HepG2 (cell line): ENCODE data around the gene CDCP1. TPM values are rescaled to one million over a fixed set of nuclear protein-coding genes. Genes with fewer than 3 reads are reported as not detected.

ENCODE experiments used
- ATAC-seq: fragments of 200-7000 bp; cut with Tn5 transposase; 3 replicates; pipeline ENCODE4 v1.9.1; 2020; ENCODE audit warnings: mild to moderate bottlenecking, moderate library complexity
- BruUV-seq: library from RNA; stranded (reverse); fragments of 400-500 nt; replicated peaks from 2 replicates; lab custom pipeline; 2021; lab: Mats Ljungman, UMichigan
- CTCF ChIA-PET: fragments of 300-600 bp; formaldehyde crosslinking; extraction: SDS; loops from one replicate; lab custom pipeline; 2021; ENCODE audit warnings: low total read pairs, inconsistent platforms, low intra/inter-chr PET ratio; lab: Yijun Ruan, JAX
- POLR2A ChIA-PET: fragments of 350-600 bp; sonication (Branson Sonifier 250); formaldehyde crosslinking; loops from one replicate; lab custom pipeline; 2020; ENCODE audit warnings: antibody characterized with exemption, inconsistent platforms; lab: Yijun Ruan, JAX
- DNase-seq: peaks from one replicate; pipeline ENCODE4 v3.0.0-alpha.2; 2015; ENCODE audit warnings: low spot score
- FAIRE-seq: peaks from 3 replicates; lab custom pipeline; 2011; peaks lifted over from hg19 to GRCh38; lab: Jason Lieb, UNC
- H2AFZ ChIP-seq: one replicate; pipeline ENCODE4 v1.6.1; 2011; ENCODE audit warnings: low read length, inconsistent platforms
- H3K27ac ChIP-seq: fragments of 300-600 bp; 3 replicates; pipeline ENCODE4 v1.8.0; 2011; ENCODE audit warnings: mixed run types, mild to moderate bottlenecking, mixed read lengths, low read length, inconsistent platforms; ENCODE audit not compliant: insufficient read depth; ENCODE audit errors: extremely low read length
- H3K27me3 ChIP-seq, 2 experiments: fragments of 200-600 bp in 1 of 2; 2 replicates in 1 of 2; 3 replicates in 1 of 2; pipeline versions ENCODE4 v1.6.0 to v1.8.0; 2011; ENCODE audit warnings: low read length in 2 of 2, mild to moderate bottlenecking in 2 of 2, moderate library complexity in 2 of 2, inconsistent platforms in 1 of 2; ENCODE audit not compliant: insufficient read depth in 2 of 2, control insufficient read depth in 1 of 2
- H3K36me3 ChIP-seq, 2 experiments: fragments of 200-600 bp in 1 of 2; replicated peaks in 1 of 2; 2 replicates in 1 of 2; 3 replicates in 1 of 2; pipeline versions ENCODE4 v1.5.1 to v1.8.0; 2011; ENCODE audit warnings: low read length in 2 of 2, inconsistent platforms in 1 of 2; ENCODE audit not compliant: insufficient read depth in 2 of 2, control insufficient read depth in 1 of 2
- H3K4me1 ChIP-seq: 2 replicates; pipeline ENCODE4 v1.5.1; 2012; ENCODE audit warnings: low read length, inconsistent platforms; ENCODE audit not compliant: insufficient read depth
- H3K4me2 ChIP-seq: 2 replicates; pipeline ENCODE4 v1.6.0; 2011; ENCODE audit warnings: low read depth, low read length, inconsistent platforms
- H3K4me3 ChIP-seq, 3 experiments: fragments of 200-600 bp in 1 of 3; sonication (generic), shearing (Covaris generic) in 1 of 3; replicated peaks in 1 of 3; 2 replicates each; pipeline ENCODE4 v1.5.1; 2011 to 2016; ENCODE audit warnings: low read length in 3 of 3, inconsistent platforms in 2 of 3, low read depth in 2 of 3, mild to moderate bottlenecking in 2 of 3, control low read depth in 1 of 3, mixed read lengths in 1 of 3; ENCODE audit not compliant: insufficient read depth in 1 of 3
- H3K79me2 ChIP-seq: one replicate; pipeline ENCODE4 v1.6.1; 2011; ENCODE audit warnings: low read length, inconsistent platforms; ENCODE audit not compliant: insufficient read depth
- H3K9ac ChIP-seq: 2 replicates; pipeline ENCODE4 v1.6.0; 2011; ENCODE audit warnings: mild to moderate bottlenecking, low read depth, low read length, inconsistent platforms; ENCODE audit not compliant: insufficient read depth
- H3K9me3 ChIP-seq: 2 replicates; pipeline ENCODE4 v1.5.1; 2012; ENCODE audit warnings: mild to moderate bottlenecking, low read length
- H4K20me1 ChIP-seq: 2 replicates; pipeline ENCODE4 v1.6.0; 2011; ENCODE audit warnings: inconsistent platforms, mild to moderate bottlenecking, low read length, moderate library complexity; ENCODE audit not compliant: insufficient read depth
- HDAC2 ChIP-seq: sonication (generic); formaldehyde crosslinking; IDR thresholded peaks from 2 replicates; pipeline ENCODE4 v1.4.0; 2020; ENCODE audit warnings: missing genetic modification reagents
- HHEX ChIP-seq: IDR thresholded peaks from 2 replicates; pipeline ENCODE4 v1.6.1; 2016; ENCODE audit warnings: control low read depth
- PCBP2 ChIP-seq: fragments of 200-400 bp; formaldehyde crosslinking; optimal IDR thresholded peaks from 2 replicates; pipeline ENCODE3; 2018; ENCODE audit warnings: low read length, low read depth; ENCODE audit not compliant: poor library complexity, severe bottlenecking
- RFX5 ChIP-seq: IDR thresholded peaks from 2 replicates; pipeline ENCODE4 v1.6.1; 2011; ENCODE audit warnings: low read depth, low read length, improper control_type of control experiment
- ZNF709 ChIP-seq: sonication (generic); formaldehyde crosslinking; IDR thresholded peaks from 2 replicates; pipeline ENCODE4 v1.5.0; 2020; ENCODE audit warnings: mild to moderate bottlenecking, missing genetic modification reagents
- WGBS: methylation state at CpG from one replicate; pipeline ENCODE4 v1.1.6; 2017; ENCODE audit warnings: low lambda C conversion rate; 5-methylcytosine and 5-hydroxymethylcytosine counted together
- in situ Hi-C: cut with HindIII; loops from 2 replicates; pipeline ENCODE4 v1.10.0; 2017; ENCODE audit warnings: low pct_unique_long_range_greater_than_20kb; ENCODE audit not compliant: extremely low pct_ligation_motif_present
- intact Hi-C: fragments of 100-400 bp; cut with micrococcal nuclease; formaldehyde crosslinking; loops from one replicate; pipeline ENCODE4 v1.10.0; 2022; ENCODE audit not compliant: unreplicated experiment
- polyA plus RNA-seq, 8 experiments: library from polyadenylated mRNA; depleted of rRNA in 3 of 8; stranded (reverse) in 7 of 8; unstranded in 1 of 8; fragments of >200 nt; fragmentation: Illumina TruSeq in 4 of 8; extraction: Trizol in 4 of 8; gene quantifications; 2 replicates each; pipeline versions ENCODE4 v1.2.1 to v1.2.3, GENCODE V29; 2011 to 2016; ENCODE audit warnings: low read depth in 4 of 8, missing spikeins in 1 of 8, mixed read lengths in 1 of 8; ENCODE audit not compliant: insufficient read depth in 1 of 8
- total RNA-seq, 5 experiments: library from RNA; depleted of rRNA; stranded (reverse); fragments of >200 nt; fragmentation: Illumina TruSeq; extraction: Trizol; gene quantifications; 2 replicates each; pipeline ENCODE4 v1.2.3, GENCODE V29; 2016; ENCODE audit warnings: low read depth in 1 of 5
- TF ChIP-seq, protein P1 (sequence below): sonication (generic); formaldehyde crosslinking; IDR thresholded peaks from 2 replicates; pipeline ENCODE4 v1.9.0; 2021; ENCODE audit warnings: mild to moderate bottlenecking, missing genetic modification reagents

CDCP1 gene
- total and polyA plus RNA-seq, 2 of the 13 experiments (the other 11 are each of a cell fraction or from before 2014, with no cell fraction given): 0.11 to 0.18 TPM

DNA sequence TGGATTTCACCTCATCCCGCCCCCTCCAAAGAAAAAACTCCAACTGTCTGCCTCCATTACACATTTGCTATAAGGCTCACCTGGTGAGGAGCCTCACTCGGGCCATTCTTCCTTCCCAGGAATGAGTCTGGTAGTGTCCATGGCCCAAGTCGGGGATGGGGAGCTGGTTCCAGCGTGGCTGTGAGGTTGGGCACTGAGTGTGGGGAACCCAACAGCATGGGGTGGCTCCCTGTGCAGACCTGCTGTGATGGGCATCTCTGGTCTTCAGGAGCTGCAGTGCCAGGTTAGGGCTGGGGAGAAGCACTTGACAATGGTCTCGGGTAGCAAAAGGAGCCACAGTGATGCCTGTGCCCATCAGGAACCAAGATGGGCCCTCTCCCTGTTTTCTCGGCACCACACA is 40.7 kb upstream of the CDCP1 start (continued):
- TF ChIP-seq, protein P1, sequence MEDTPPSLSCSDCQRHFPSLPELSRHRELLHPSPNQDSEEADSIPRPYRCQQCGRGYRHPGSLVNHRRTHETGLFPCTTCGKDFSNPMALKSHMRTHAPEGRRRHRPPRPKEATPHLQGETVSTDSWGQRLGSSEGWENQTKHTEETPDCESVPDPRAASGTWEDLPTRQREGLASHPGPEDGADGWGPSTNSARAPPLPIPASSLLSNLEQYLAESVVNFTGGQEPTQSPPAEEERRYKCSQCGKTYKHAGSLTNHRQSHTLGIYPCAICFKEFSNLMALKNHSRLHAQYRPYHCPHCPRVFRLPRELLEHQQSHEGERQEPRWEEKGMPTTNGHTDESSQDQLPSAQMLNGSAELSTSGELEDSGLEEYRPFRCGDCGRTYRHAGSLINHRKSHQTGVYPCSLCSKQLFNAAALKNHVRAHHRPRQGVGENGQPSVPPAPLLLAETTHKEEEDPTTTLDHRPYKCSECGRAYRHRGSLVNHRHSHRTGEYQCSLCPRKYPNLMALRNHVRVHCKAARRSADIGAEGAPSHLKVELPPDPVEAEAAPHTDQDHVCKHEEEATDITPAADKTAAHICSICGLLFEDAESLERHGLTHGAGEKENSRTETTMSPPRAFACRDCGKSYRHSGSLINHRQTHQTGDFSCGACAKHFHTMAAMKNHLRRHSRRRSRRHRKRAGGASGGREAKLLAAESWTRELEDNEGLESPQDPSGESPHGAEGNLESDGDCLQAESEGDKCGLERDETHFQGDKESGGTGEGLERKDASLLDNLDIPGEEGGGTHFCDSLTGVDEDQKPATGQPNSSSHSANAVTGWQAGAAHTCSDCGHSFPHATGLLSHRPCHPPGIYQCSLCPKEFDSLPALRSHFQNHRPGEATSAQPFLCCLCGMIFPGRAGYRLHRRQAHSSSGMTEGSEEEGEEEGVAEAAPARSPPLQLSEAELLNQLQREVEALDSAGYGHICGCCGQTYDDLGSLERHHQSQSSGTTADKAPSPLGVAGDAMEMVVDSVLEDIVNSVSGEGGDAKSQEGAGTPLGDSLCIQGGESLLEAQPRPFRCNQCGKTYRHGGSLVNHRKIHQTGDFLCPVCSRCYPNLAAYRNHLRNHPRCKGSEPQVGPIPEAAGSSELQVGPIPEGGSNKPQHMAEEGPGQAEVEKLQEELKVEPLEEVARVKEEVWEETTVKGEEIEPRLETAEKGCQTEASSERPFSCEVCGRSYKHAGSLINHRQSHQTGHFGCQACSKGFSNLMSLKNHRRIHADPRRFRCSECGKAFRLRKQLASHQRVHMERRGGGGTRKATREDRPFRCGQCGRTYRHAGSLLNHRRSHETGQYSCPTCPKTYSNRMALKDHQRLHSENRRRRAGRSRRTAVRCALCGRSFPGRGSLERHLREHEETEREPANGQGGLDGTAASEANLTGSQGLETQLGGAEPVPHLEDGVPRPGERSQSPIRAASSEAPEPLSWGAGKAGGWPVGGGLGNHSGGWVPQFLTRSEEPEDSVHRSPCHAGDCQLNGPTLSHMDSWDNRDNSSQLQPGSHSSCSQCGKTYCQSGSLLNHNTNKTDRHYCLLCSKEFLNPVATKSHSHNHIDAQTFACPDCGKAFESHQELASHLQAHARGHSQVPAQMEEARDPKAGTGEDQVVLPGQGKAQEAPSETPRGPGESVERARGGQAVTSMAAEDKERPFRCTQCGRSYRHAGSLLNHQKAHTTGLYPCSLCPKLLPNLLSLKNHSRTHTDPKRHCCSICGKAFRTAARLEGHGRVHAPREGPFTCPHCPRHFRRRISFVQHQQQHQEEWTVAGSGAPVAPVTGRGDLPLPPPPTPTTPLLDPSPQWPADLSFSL (CRISPR knock-in tag): no peak
- TF ChIP-seq ZNF709: no peak

- 36% methylated on average over 5 of the region's 5 CpGs for WGBS
- Histone ChIP-seq H2AFZ (no peak overlapping the region), H3K36me3 (no peaks in the 10 kb centered on the region), H3K4me1 (peaks cover 28% of the 10 kb centered on the region), H3K79me2 (no peaks in the 10 kb centered on the region), H3K9ac (no peak overlapping the region), H3K27ac (no peak overlapping the region), H3K4me3 (no peak overlapping the region), H3K4me2 (no peak overlapping the region), H4K20me1 (no peaks in the 10 kb centered on the region), H3K9me3 (no peaks in the 10 kb centered on the region), H3K27me3 (peaks cover 1 to 10% of the 10 kb centered on the region in 2 experiments; a peak in 1 of 5 replicates)
- BruUV-seq: no TSS peak
- CTCF ChIA-PET: no interaction called here
- ATAC-seq (no peak), FAIRE-seq (no peak), DNase-seq (no peak)
- POLR2A ChIA-PET: no interaction called here
- in situ Hi-C loops: no loop called here
- intact Hi-C loops: no loop called here
- TF ChIP-seq PCBP2 (no peak), RFX5 (no peak), HHEX (no peak), HDAC2 (no peak)
Measured at GRCh38 chr3:45185461-45185860, 39.3 kb upstream of the CDCP1 start.
